WTC11 (cell line): ENCODE data around the gene ATL3. TPM values are rescaled to one million over a fixed set of nuclear protein-coding genes. Genes with fewer than 3 reads are reported as not detected.

Source experiments
- AFF4 ChIP-seq: sonication (generic); formaldehyde crosslinking; IDR thresholded peaks from 2 replicates; pipeline ENCODE4 v1.8.1; 2023; ENCODE audit warnings: mild to moderate bottlenecking, missing genetic modification reagents, borderline replicate concordance
- ELF4 ChIP-seq: sonication (generic); formaldehyde crosslinking; IDR thresholded peaks from 2 replicates; pipeline ENCODE4 v1.8.1; 2022; ENCODE audit warnings: low read depth, mild to moderate bottlenecking, moderate library complexity, missing genetic modification reagents
- FOXP4 ChIP-seq: sonication (generic); formaldehyde crosslinking; IDR thresholded peaks from 2 replicates; pipeline ENCODE4 v1.8.0; 2022; ENCODE audit warnings: mild to moderate bottlenecking, missing genetic modification reagents
- GABPB1 ChIP-seq: sonication (generic); formaldehyde crosslinking; IDR thresholded peaks from 2 replicates; pipeline ENCODE4 v1.8.1; 2023; ENCODE audit warnings: mild to moderate bottlenecking, missing genetic modification reagents
- HMGXB4 ChIP-seq: sonication (generic); formaldehyde crosslinking; IDR thresholded peaks from 2 replicates; pipeline ENCODE4 v1.8.1; 2023; ENCODE audit warnings: mild to moderate bottlenecking, moderate library complexity, missing genetic modification reagents
- IRF2 ChIP-seq: sonication (generic); formaldehyde crosslinking; IDR thresholded peaks from 2 replicates; pipeline ENCODE4 v1.8.0; 2022; ENCODE audit warnings: low read depth, missing genetic modification reagents, borderline replicate concordance
- MAX ChIP-seq: sonication (generic); formaldehyde crosslinking; IDR thresholded peaks from 2 replicates; pipeline ENCODE4 v1.8.0; 2022; ENCODE audit warnings: mild to moderate bottlenecking, missing genetic modification reagents
- MYBL2 ChIP-seq: sonication (generic); formaldehyde crosslinking; IDR thresholded peaks from 2 replicates; pipeline ENCODE4 v1.8.1; 2023; ENCODE audit warnings: mild to moderate bottlenecking, moderate library complexity, missing genetic modification reagents
- NFE2L1 ChIP-seq: sonication (generic); formaldehyde crosslinking; IDR thresholded peaks from 2 replicates; pipeline ENCODE4 v1.8.1; 2023; ENCODE audit warnings: missing genetic modification reagents
- NFYB ChIP-seq: sonication (generic); formaldehyde crosslinking; conservative IDR thresholded peaks from 2 replicates; pipeline ENCODE4 v1.8.0; 2022; ENCODE audit warnings: low read depth, missing genetic modification reagents
- NR3C1 ChIP-seq: sonication (generic); formaldehyde crosslinking; conservative IDR thresholded peaks from 2 replicates; pipeline ENCODE4 v1.8.1; 2023; ENCODE audit warnings: low read depth, mild to moderate bottlenecking, missing genetic modification reagents
- OVOL2 ChIP-seq: fragments of 250-450 bp; sonication (Bioruptor Pico); IDR thresholded peaks from 2 replicates; pipeline ENCODE4 v1.9.0; 2021; ENCODE audit warnings: mild to moderate bottlenecking, borderline replicate concordance
- PRDM15 ChIP-seq: sonication (generic); formaldehyde crosslinking; IDR thresholded peaks from 2 replicates; pipeline ENCODE4 v1.8.0; 2022; ENCODE audit warnings: missing genetic modification reagents
- SMAD4 ChIP-seq: sonication (generic); formaldehyde crosslinking; IDR thresholded peaks from 2 replicates; pipeline ENCODE4 v1.8.0; 2022; ENCODE audit warnings: mild to moderate bottlenecking, missing genetic modification reagents
- TEAD1 ChIP-seq: sonication (generic); formaldehyde crosslinking; IDR thresholded peaks from 2 replicates; pipeline ENCODE4 v1.8.0; 2022; ENCODE audit warnings: mild to moderate bottlenecking, missing genetic modification reagents
- TP53 ChIP-seq: sonication (generic); formaldehyde crosslinking; IDR thresholded peaks from 2 replicates; pipeline ENCODE4 v1.8.1; 2023; ENCODE audit warnings: mild to moderate bottlenecking, missing genetic modification reagents
- USF1 ChIP-seq: sonication (generic); formaldehyde crosslinking; IDR thresholded peaks from 2 replicates; pipeline ENCODE4 v1.8.0; 2022; ENCODE audit warnings: mild to moderate bottlenecking, missing genetic modification reagents
- ZNF219 ChIP-seq: sonication (generic); formaldehyde crosslinking; IDR thresholded peaks from 2 replicates; pipeline ENCODE4 v1.8.0; 2023; ENCODE audit warnings: missing genetic modification reagents, mild to moderate bottlenecking, borderline replicate concordance
- ZNF263 ChIP-seq: sonication (generic); formaldehyde crosslinking; IDR thresholded peaks from 2 replicates; pipeline ENCODE4 v1.8.1; 2022; ENCODE audit warnings: low read depth, mild to moderate bottlenecking, moderate library complexity, missing genetic modification reagents
- ZNF396 ChIP-seq: fragments of 250-450 bp; sonication (Bioruptor Pico); IDR thresholded peaks from 2 replicates; pipeline ENCODE4 v1.8.0; 2021; ENCODE audit warnings: mild to moderate bottlenecking, moderate library complexity, borderline replicate concordance
- ZNF512 ChIP-seq: sonication (generic); formaldehyde crosslinking; IDR thresholded peaks from 2 replicates; pipeline ENCODE4 v1.8.1; 2022; ENCODE audit warnings: missing genetic modification reagents, borderline replicate concordance
- ZSCAN18 ChIP-seq: fragments of 250-450 bp; sonication (Bioruptor Pico); IDR thresholded peaks from 2 replicates; pipeline ENCODE4 v2.1.2; 2022; ENCODE audit warnings: mild to moderate bottlenecking, moderate library complexity
- total RNA-seq: library from RNA; stranded (reverse); gene quantifications from 3 replicates; pipeline ENCODE4 v1.2.3, GENCODE V29; 2021

Gene ATL3
- total RNA-seq, 1 experiment from 2014 or later: 32.1 TPM

- TF ChIP-seq PRDM15: peak; percentile 92
- TF ChIP-seq HMGXB4: peak; percentile 98
- TF ChIP-seq AFF4 (CRISPR knock-in tag): peak; percentile 100
- no peak for TF ChIP-seq GABPB1 (CRISPR knock-in tag)
- TF ChIP-seq ELF4 (CRISPR knock-in tag): peak; percentile 100
- peak; percentile 99 for TF ChIP-seq IRF2 (CRISPR knock-in tag)
- peak; percentile 100 for TF ChIP-seq FOXP4 (CRISPR knock-in tag)
- peak; percentile 96 for TF ChIP-seq USF1
- no peak for TF ChIP-seq ZNF396
- peak; percentile 100 for TF ChIP-seq ZNF219 (CRISPR knock-in tag)
- peak; percentile 100 for TF ChIP-seq TEAD1
- TF ChIP-seq ZNF512 (CRISPR knock-in tag): peak; percentile 98
- peak; percentile 56; the same call in 1 of the 2 replicates for TF ChIP-seq ZSCAN18 (CRISPR knock-in tag)
- peak; percentile 97 for TF ChIP-seq ZNF263 (CRISPR knock-in tag)
- TF ChIP-seq MYBL2 (CRISPR knock-in tag): peak; percentile 100
- TF ChIP-seq OVOL2: no peak
- peak; percentile 100 for TF ChIP-seq NFE2L1 (CRISPR knock-in tag)
- TF ChIP-seq MAX (CRISPR knock-in tag): peak; percentile 100
- peak; percentile 85 for TF ChIP-seq NFYB (CRISPR knock-in tag)
- TF ChIP-seq SMAD4 (CRISPR knock-in tag): peak; percentile 100
- peak; percentile 100 for TF ChIP-seq TP53
- TF ChIP-seq NR3C1: peak; percentile 98
Measured at GRCh38 chr11:63671322-63672155, at the start of gene ATL3 (continued).
